ENCODE results near the gene MTF2. TPM values are rescaled to one million over a fixed set of nuclear protein-coding genes. Genes with fewer than 3 reads are reported as not detected.
"Not testable (repeated sequence)": the region's sequence is repeated elsewhere in the genome, so short reads cannot be mapped to it uniquely, and the experiment has no call there.

Gene MTF2
- polyA plus RNA-seq, 1 donor = 23.5 TPM

GRCh38 chr1:93143136-93143535 lies 64.1 kb downstream of the MTF2 start:
- no peak for DNase-seq (ENCODE audit: low read depth)

DNA sequence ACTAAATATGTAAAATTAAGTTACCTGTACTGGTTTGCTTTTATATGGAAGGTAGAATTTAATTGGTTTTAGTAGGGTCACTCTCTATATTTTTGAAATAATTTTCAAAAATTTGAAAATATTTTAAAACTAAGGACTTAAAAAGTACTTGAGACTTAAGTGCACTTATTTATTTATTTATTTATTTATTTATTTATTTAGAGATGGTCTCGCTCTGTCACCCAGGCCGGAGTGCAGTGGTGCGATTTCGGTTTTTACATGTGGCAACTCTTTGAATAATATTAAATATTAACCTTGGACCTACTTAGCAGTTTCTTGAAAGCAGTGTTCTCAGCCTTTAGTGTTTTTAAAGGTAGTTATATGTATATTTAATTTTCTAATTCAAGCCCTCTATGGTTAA lies 64.7 kb downstream of the MTF2 start:
- DNase-seq (ENCODE audit: low read depth) = no peak

DNA sequence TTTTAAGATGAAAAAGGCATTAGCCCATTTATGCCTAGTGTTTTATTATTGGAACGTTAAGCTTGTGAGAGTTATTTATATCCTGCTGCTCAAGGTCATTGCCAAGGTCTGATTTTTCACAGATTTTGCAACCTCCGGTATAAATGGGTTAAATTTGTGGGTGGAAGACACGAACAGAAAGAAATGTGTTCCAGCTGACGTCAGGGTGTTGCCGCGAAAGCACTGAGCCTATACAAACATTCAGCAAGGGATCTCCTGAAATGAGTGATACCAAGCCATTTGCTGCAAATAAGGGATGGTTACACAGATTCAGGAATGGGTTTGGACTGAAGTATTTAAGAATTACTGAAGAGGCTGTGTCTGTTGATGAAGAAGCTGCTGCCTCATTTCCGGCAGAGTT lies 68.9 kb downstream of the MTF2 start:
- no peak for DNase-seq (ENCODE audit: low read depth)

DNA sequence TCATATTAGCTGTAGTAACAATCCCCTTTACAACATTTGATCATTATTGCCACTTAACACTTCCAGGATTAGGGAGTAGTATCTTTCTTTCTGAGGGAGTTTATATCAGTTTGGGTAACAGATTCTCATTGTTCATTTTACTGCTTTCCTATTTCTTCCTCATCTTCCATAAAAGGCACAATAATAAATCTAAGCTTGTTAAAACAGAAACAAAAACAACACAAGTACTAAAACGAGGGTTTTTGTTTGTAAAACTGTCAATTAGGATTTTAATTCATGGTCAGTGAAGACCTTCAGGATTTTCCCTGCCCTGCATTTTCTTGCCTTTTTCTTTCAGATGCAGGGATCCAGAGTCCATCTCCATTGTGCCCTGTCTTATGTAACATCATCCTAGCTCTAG lies 71.6 kb downstream of the MTF2 start:
- no peak for DNase-seq (ENCODE audit: low read depth)

- no peak for DNase-seq (ENCODE audit: low read depth)
Observed at GRCh38 chr1:93151474-93151873, 72.4 kb downstream of the MTF2 start.

DNA sequence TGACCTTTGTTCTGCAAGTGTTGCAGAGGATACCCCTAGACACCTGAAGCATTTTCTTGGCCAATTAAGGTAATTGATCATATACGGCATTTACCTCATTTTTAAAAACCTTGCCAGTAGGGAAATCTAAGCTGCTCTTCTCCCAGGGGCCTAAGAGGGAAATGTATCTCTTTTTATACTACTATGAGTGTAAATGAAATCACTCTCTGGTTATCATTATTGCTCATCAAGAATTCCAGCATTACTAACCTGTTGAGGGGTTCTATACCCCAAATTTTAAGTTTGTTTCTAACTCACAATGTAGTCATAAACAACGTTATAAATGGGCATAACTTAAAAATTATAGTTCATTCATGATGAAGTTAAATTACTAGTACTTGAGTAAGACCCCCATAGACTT lies 73.8 kb downstream of the MTF2 start:
- DNase-seq (ENCODE audit: low read depth) = no peak

GRCh38 chr1:93154898-93155297 lies 75.8 kb downstream of the MTF2 start:
- DNase-seq (ENCODE audit: low read depth) = no peak

DNA sequence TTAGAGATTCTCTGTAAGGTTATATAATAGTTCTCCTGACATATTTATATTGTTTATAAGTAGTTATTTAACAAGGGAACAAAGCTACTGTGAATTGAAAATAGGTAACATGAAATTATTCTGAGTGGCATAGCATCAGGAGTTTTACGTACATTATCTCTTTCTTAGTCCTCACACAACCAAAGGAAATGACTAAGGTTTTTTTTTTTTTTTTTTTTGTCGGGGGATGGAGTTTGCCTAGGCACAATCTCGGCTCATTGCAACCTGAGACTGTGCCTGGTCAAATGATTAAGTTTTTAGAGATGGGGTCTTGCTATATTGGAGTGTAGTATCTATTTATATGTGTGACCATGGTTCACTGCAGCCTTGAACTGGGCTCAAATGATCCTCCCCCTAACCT lies 76.3 kb downstream of the MTF2 start:
- no peak for DNase-seq (ENCODE audit: low read depth)

DNA sequence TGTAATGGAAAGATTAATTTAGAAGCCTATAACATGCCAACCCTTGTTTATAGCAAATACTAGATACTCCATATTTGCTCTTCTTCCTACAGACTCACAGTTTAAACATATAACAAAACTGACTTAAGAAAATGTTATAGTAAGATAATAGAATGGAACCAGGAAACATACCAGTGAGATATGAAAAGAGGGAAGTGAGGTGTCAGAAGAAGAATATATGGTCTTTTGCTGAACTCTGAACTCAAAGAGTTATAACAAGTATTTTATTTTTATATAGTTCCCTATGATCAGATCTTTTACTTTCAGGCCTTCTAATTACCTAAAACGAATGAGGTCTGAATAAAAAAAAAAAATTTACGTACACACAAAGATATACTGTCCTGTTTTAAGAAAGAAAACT lies 80.3 kb downstream of the MTF2 start:
- DNase-seq (ENCODE audit: low read depth) = no peak

DNA sequence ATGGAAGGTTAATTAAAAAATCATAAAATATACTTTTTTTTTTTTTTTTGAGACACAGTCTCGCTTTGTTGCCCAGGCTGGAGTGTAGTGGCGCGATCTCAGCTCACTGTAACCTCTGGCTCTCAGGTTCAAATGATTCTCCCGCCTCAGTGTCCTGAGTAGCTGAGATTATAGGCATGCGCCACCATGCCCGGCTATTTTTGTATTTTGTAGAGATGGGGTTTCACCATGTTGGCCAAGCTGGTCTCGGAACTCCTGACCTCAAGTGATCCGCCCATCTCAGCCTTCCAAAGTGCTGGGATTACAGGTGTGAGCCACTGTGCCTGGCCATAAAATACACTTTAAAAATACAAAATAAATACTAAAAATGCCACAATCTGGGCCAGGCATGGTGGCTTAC lies 84.2 kb downstream of the MTF2 start:
- not testable (repeated sequence) for DNase-seq (ENCODE audit: low read depth)

DNA sequence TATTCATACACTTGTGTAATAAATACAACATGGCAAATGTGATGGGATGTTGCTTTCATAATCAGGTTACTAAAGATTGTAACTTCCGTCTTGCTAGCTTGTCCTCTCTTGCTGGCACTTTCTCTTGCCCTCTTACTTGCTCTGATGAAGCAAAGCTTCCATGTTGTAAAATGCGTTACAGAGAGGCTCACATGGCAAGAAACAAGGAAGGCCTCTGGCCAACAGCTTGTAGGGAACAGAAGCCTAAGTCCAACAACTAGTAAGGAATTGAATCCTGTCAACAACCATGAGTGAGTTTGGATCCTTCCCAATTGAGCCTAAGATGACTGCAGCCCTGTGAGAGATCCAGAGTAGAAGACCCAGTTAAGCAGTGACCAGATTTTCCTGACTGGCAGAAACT lies 85.7 kb downstream of the MTF2 start:
- no peak for DNase-seq (ENCODE audit: low read depth)

GRCh38 chr1:93165895-93166294 lies 86.8 kb downstream of the MTF2 start:
- not testable (repeated sequence) for DNase-seq (ENCODE audit: low read depth)

DNA sequence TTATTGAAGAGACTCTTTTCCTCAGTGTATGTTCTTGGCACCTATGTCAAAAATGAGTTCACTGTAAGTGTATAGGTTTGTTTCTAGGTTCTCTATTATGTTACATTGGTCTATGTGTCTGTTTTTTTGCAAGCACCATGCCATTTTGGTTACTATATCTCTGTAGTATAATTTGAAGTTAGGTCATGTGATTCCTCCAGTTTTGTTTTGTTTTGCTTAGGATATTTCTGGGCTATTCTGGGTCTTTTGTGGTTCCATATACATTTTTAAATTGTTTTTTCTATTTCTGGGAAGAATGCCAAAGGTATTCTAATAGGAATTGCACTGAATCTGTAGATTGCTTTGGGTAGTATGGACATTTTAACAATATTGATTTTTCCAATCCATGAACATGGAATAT lies 87.9 kb downstream of the MTF2 start:
- DNase-seq (ENCODE audit: low read depth) = no peak

GRCh38 chr1:93170141-93170678 lies 91.1 kb downstream of the MTF2 start:
- not testable (repeated sequence) for DNase-seq (ENCODE audit: low read depth)

DNA sequence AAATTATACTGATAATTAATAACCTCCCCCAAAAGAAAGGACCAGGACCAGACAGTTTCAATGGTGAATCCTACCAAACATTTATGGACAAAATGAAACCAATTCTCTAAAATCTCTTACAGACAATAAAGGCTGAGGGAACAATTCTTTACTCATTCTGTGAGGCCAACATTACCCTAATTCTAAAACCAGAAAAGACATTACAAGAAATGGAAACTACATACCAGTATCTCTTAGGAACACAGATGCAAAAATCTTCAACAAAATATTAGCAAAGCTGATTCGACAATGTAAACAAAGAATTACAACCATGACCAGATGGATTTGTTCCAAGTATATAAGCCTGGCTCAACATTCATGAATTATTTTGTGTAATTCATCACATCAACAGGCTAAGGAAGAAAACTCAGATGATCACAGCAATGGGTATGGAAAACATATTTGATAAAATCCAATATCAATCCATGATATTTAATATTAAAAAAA lies 92.5 kb downstream of the MTF2 start:
- no peak for DNase-seq (ENCODE audit: low read depth)

DNA sequence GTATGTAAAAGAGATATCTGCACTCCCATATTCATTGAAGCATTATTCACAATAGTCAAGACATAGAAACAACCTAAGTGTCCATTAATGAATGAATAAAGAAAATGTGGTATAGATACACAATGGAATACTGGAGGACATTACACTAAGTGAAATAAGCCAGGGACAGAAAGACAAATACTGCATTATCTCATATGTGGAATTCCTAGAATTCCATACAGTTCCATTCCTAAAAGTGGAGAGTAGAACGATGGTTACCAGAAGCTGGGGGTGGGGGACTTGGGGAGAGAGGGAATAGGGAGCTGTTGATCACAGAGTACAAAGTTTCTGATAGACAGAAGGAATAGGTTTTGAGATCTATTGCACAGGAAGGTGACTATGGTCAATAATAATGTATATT lies 93.7 kb downstream of the MTF2 start:
- no peak for DNase-seq (ENCODE audit: low read depth)

GRCh38 chr1:93174638-93175037 lies 95.6 kb downstream of the MTF2 start:
- not testable (repeated sequence) for DNase-seq (ENCODE audit: low read depth)

DNA sequence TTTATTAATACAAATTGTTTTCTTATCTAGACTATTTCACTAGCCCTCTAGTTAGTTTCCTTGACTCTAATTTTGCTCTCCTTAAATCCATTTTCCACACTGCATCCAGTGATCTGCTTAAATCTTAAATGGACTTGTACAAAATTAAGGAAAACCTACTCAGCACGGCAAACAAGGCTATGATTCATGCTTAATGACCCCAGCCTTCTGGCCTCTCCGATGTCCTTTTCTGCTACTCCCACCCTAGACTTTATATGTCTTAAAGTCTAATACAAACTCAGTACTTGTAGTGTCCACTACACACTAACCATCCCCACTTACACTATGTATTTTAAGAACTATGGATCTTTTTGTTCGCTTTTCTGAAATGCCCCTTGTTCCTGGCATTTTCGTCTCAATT lies 98.9 kb downstream of the MTF2 start:
- DNase-seq (ENCODE audit: low read depth) = no peak

- DNase-seq (ENCODE audit: low read depth) = no peak
Observed at GRCh38 chr1:93178418-93178817, 99.3 kb downstream of the MTF2 start.

DNA sequence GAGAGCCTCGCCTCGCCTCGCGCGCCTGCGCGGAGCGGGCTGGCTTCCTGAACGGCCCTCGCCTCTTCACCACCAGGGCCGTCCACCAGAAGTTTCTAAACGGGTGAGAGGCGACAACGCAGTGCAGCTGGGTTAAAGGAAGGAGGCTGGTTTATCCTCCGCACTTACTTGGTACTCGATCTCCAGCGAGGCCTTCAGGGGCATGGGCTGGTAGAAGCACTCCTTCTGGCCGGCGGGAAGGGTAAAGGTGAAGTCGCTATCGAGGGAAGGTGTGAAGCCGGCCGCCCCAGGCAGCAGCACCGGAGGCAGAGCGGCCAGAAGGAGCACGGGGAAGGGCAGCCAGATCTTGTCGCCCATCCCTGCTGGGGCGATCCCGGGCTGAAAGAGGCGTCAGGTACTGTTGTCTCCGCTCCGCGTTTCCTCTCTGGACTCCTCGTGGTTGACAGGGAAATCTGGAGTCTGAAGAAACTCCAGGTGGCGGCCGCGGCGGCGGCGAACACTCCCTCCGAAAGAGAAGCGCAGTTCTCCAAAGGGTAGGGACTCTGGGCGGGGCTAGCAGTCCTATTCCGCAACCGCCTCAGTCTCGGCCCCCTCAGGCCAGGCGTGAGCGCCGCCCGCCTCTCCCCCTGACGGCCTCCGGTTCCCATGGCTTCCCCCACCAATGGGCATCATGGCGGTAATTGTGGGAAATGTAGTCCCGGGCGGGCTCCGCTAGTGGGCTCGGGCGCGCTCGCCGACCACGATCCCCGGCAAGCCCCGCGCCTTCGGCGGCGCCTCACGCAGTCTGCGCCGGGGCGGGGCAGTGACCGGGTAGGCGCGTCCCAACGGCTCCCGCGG lies 101.0 kb downstream of the MTF2 start, which contains the start of gene TMED5:
TSS of gene TMED5 (minus strand) at position 528 of the 837 bp plus-strand sequence. CDS start at position 357, 171 bp downstream.
- peak; percentile 95 for DNase-seq (ENCODE audit: low read depth)

GRCh38 chr1:93180723-93181613 lies 101.9 kb downstream of the MTF2 start, which contains the start of gene CCDC18:
Gene CCDC18 (plus strand): TSS chr1:93180724. CDS start chr1:93183362, 2,638 bp downstream.
- DNase-seq (ENCODE audit: low read depth) = no peak

- DNase-seq (ENCODE audit: low read depth) = no peak
Observed at GRCh38 chr1:93186667-93187066, 107.6 kb downstream of the MTF2 start.
